GM10266 (cell line): ENCODE measurements around the gene TMEM259.

Experiments
- DNase-seq: peaks from one replicate; pipeline ENCODE4 v3.0.0; 2012; ENCODE audit errors: extremely low spot score
- CTCF ChIP-seq: IDR thresholded peaks from 2 replicates; pipeline ENCODE4 v1.5.1; 2012; ENCODE audit warnings: mild to moderate bottlenecking, low read depth; ENCODE audit not compliant: control insufficient read depth, insufficient read depth; ENCODE audit errors: missing control alignments

TMEM259 gene

GRCh38 chr19:982567-983170 is 38.3 kb downstream of the TMEM259 start:
- peak; percentile 98 for TF ChIP-seq CTCF
- peak; percentile 97 for DNase-seq

GRCh38 chr19:980133-980998 is 40.6 kb downstream of the TMEM259 start:
- no peak for TF ChIP-seq CTCF
- no peak for DNase-seq

- no peak for TF ChIP-seq CTCF
- peak; percentile 91 for DNase-seq
Observed at GRCh38 chr19:979318-979741, 41.6 kb downstream of the TMEM259 start.

GRCh38 chr19:977058-977464 is 43.9 kb downstream of the TMEM259 start:
- TF ChIP-seq CTCF: no peak
- DNase-seq: no peak

GRCh38 chr19:976476-976875 is 44.4 kb downstream of the TMEM259 start:
- DNase-seq: no peak
- no peak for TF ChIP-seq CTCF

GRCh38 chr19:974564-975257 is 46.2 kb downstream of the TMEM259 start:
- DNase-seq: no peak
- TF ChIP-seq CTCF: no peak
